Endodermal cell (in vitro differentiated cells): ENCODE results near the gene JAZF1. TPM values are rescaled to one million over a fixed set of nuclear protein-coding genes. Genes with fewer than 3 reads are reported as not detected.

ENCODE experiments used
- DNase-seq: peaks from one replicate; pipeline ENCODE4 v3.0.0-alpha.2; 2017
- H3K27ac ChIP-seq: 2 replicates; pipeline ENCODE4 v1.5.1; 2013; ENCODE audit warnings: mild to moderate bottlenecking, low read depth, low read length, moderate library complexity
- H3K27me3 ChIP-seq: 2 replicates; pipeline ENCODE4 v1.6.1; 2013; ENCODE audit warnings: mild to moderate bottlenecking, low read length, moderate library complexity; ENCODE audit not compliant: insufficient read depth, control insufficient read depth, poor library complexity, severe bottlenecking
- H3K36me3 ChIP-seq: 2 replicates; pipeline ENCODE4 v1.7.0; 2013; ENCODE audit warnings: mild to moderate bottlenecking, low read length, moderate library complexity; ENCODE audit not compliant: control insufficient read depth, insufficient read depth
- H3K4me1 ChIP-seq: one replicate; pipeline ENCODE4 v1.7.0; 2013; ENCODE audit warnings: low read length; ENCODE audit not compliant: control insufficient read depth, insufficient read depth
- H3K4me3 ChIP-seq: 2 replicates; pipeline ENCODE4 v1.5.1; 2013; ENCODE audit warnings: mild to moderate bottlenecking, low read length, moderate library complexity
- H3K9ac ChIP-seq: 2 replicates; pipeline ENCODE4 v1.6.1; 2013; ENCODE audit warnings: mild to moderate bottlenecking, low read length, moderate library complexity; ENCODE audit not compliant: poor library complexity, severe bottlenecking; ENCODE audit errors: extremely low read depth
- H3K9me3 ChIP-seq: 2 replicates; pipeline ENCODE4 v1.6.1; 2013; ENCODE audit warnings: mild to moderate bottlenecking, low read length, moderate library complexity; ENCODE audit not compliant: control insufficient read depth
- H3K27ac Mint-ChIP-seq: 2 replicates; pipeline ENCODE4 v1.8.0; 2020; ENCODE audit warnings: mixed read lengths
- H3K27me3 Mint-ChIP-seq: 2 replicates; pipeline ENCODE4 v1.8.0; 2021; ENCODE audit warnings: mild to moderate bottlenecking, mixed read lengths; ENCODE audit not compliant: insufficient read depth
- H3K36me3 Mint-ChIP-seq: 2 replicates; pipeline ENCODE4 v1.8.0; 2020; ENCODE audit warnings: low read depth, mixed read lengths
- H3K4me1 Mint-ChIP-seq: 2 replicates; pipeline ENCODE4 v1.8.0; 2020; ENCODE audit warnings: mixed read lengths
- H3K4me3 Mint-ChIP-seq: 2 replicates; pipeline ENCODE4 v1.8.0; 2020; ENCODE audit warnings: mild to moderate bottlenecking, moderate library complexity, mixed read lengths
- H3K9me3 Mint-ChIP-seq: 2 replicates; pipeline ENCODE4 v1.8.0; 2020; ENCODE audit warnings: mild to moderate bottlenecking, mixed read lengths
- WGBS, 2 experiments: methylation state at CpG; one replicate each; pipeline versions ENCODE4 v1.1.5 to v1.1.7; 2013; ENCODE audit warnings: missing lambda C conversion rate in 2 of 2, mixed read lengths in 1 of 2; ENCODE audit not compliant: insufficient coverage in 1 of 2, insufficient read length in 1 of 2; 5-methylcytosine and 5-hydroxymethylcytosine counted together
- total RNA-seq, 2 donors: library from RNA; stranded (reverse); fragmentation: NEBNext Ultra II Directional in 1 of 2; extraction: Animal tissue kit (Norgen Biotek cat#: 25700) in 1 of 2; gene quantifications; 2 replicates in 1 of 2; 3 replicates in 1 of 2; pipeline ENCODE4 v1.2.1, GENCODE V29; 2021
- TF ChIP-seq, protein P1 (sequence below): fragments of 200-600 bp; sonication (generic); conservative IDR thresholded peaks from 2 replicates; pipeline ENCODE4 v1.5.0; 2021; ENCODE audit warnings: antibody characterized with exemption, mild to moderate bottlenecking

Gene JAZF1
- total RNA-seq, 2 donors from 2014 or later: 18.3 to 33.6 TPM

DNA sequence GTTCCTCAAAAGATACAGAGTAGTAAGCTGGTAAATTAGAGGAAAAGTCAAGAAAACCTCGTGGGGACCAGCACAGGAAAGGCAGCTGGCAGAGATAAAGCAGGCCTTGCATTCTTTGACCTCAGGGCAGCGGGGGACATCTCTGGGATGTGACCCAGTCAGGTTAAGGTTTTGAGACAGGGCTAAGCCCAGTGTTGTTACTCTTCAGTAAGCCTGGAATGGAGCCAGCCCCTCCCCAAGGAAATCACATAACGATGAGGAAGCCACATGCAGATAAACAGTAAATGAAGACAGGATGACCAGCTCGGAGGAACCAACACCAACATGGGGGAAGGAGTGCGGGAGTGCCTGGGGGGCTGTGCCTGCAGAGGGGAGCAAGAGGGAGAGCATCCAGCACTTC is 99.6 kb downstream of the JAZF1 start:
- Mint-ChIP-seq H3K27ac (no peak overlapping the region), H3K36me3 (peaks cover 2% of the 10 kb centered on the region), H3K27me3 (no peaks in the 10 kb centered on the region), H3K9me3 (no peaks in the 10 kb centered on the region), H3K4me1 (peaks cover 13% of the 10 kb centered on the region), H3K4me3 (no peak overlapping the region)
- H3K4me3 ChIP-seq: no peak overlapping the region
- H3K36me3 ChIP-seq: no peaks in the 10 kb centered on the region
- WGBS, 2 experiments: 86 to 90% methylated on average over 4 to 5 of the region's 5 CpGs
- no peaks in the 10 kb centered on the region for H3K4me1 ChIP-seq
- TF ChIP-seq, protein P1, sequence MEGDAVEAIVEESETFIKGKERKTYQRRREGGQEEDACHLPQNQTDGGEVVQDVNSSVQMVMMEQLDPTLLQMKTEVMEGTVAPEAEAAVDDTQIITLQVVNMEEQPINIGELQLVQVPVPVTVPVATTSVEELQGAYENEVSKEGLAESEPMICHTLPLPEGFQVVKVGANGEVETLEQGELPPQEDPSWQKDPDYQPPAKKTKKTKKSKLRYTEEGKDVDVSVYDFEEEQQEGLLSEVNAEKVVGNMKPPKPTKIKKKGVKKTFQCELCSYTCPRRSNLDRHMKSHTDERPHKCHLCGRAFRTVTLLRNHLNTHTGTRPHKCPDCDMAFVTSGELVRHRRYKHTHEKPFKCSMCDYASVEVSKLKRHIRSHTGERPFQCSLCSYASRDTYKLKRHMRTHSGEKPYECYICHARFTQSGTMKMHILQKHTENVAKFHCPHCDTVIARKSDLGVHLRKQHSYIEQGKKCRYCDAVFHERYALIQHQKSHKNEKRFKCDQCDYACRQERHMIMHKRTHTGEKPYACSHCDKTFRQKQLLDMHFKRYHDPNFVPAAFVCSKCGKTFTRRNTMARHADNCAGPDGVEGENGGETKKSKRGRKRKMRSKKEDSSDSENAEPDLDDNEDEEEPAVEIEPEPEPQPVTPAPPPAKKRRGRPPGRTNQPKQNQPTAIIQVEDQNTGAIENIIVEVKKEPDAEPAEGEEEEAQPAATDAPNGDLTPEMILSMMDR: no peak
- H3K9me3 ChIP-seq: no peaks in the 10 kb centered on the region
- no peak for DNase-seq
- no peak overlapping the region for H3K9ac ChIP-seq
- H3K27ac ChIP-seq: no peak overlapping the region
- no peaks in the 10 kb centered on the region for H3K27me3 ChIP-seq

GRCh38 chr7:28078036-28078901 is 102.3 kb downstream of the JAZF1 start:
- no peaks in the 10 kb centered on the region for H3K9me3 Mint-ChIP-seq
- Histone ChIP-seq H3K9ac (no peak overlapping the region), H3K9me3 (no peaks in the 10 kb centered on the region), H3K36me3 (no peaks in the 10 kb centered on the region), H3K4me3 (no peak overlapping the region), H3K27ac (no peak overlapping the region), H3K4me1 (no peaks in the 10 kb centered on the region), H3K27me3 (no peaks in the 10 kb centered on the region)
- no peak overlapping the region for H3K27ac Mint-ChIP-seq
- no peak overlapping the region for H3K4me3 Mint-ChIP-seq
- TF ChIP-seq, protein P1: peak; percentile 98
- WGBS, 2 experiments: 42 to 45% methylated on average over 4 to 7 of the region's 7 CpGs
- peaks cover 2% of the 10 kb centered on the region for H3K36me3 Mint-ChIP-seq
- no peaks in the 10 kb centered on the region for H3K27me3 Mint-ChIP-seq
- DNase-seq: no peak
- peaks cover 16% of the 10 kb centered on the region for H3K4me1 Mint-ChIP-seq

DNA sequence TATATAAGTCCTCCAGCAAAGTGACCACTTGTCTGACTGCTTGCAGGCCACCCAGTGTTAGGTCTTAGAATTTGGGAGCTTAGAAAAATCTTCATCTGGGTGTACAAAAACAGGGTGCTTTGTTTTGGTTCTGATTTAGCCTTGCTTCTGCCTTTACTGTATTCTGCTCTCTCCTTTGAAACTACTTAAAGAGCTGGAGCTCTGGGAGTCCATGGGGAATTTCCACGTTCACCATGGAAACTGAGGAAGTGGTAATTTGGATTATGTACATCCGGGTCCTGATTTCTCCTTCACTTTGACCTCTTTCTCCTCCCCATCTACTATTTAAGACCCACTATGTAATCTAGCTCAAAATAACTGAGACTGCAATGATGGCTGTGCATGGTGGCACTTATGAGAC is 103.0 kb downstream of the JAZF1 start:
- Histone ChIP-seq H3K9ac (no peak overlapping the region), H3K36me3 (no peaks in the 10 kb centered on the region), H3K27me3 (no peaks in the 10 kb centered on the region), H3K27ac (no peak overlapping the region), H3K9me3 (no peaks in the 10 kb centered on the region), H3K4me3 (no peak overlapping the region), H3K4me1 (no peaks in the 10 kb centered on the region)
- H3K4me1 Mint-ChIP-seq: peaks cover 20% of the 10 kb centered on the region
- H3K4me3 Mint-ChIP-seq: no peak overlapping the region
- H3K27ac Mint-ChIP-seq: no peak overlapping the region
- H3K36me3 Mint-ChIP-seq: peaks cover 2% of the 10 kb centered on the region
- H3K27me3 Mint-ChIP-seq: no peaks in the 10 kb centered on the region
- TF ChIP-seq, protein P1: no peak
- DNase-seq: no peak
- no peaks in the 10 kb centered on the region for H3K9me3 Mint-ChIP-seq
- 100% methylated on average over 1 of the region's 2 CpGs; no CpG with 5 or more reads in 1 of the 2 experiments for WGBS, 2 experiments
